Ishikawa (cell line): ENCODE results near the gene ZBTB18.

Experiments used
- CEBPB ChIP-seq: IDR thresholded peaks from 2 replicates; pipeline ENCODE4 v1.6.1; 2012
- CREB1 ChIP-seq: IDR thresholded peaks from 2 replicates; pipeline ENCODE4 v1.6.1; 2012; ENCODE audit warnings: low read depth
- EGR1 ChIP-seq: IDR thresholded peaks from 2 replicates; pipeline ENCODE4 v1.6.1; 2012
- EP300 ChIP-seq: IDR thresholded peaks from 2 replicates; pipeline ENCODE4 v1.6.1; 2012; ENCODE audit warnings: borderline replicate concordance
- NFIC ChIP-seq: IDR thresholded peaks from 2 replicates; pipeline ENCODE4 v1.6.1; 2012
- RAD21 ChIP-seq: IDR thresholded peaks from 2 replicates; pipeline ENCODE4 v1.6.1; 2012; ENCODE audit warnings: low read depth
- TAF1 ChIP-seq: IDR thresholded peaks from 2 replicates; pipeline ENCODE4 v1.6.1; 2012; ENCODE audit warnings: low read depth, mild to moderate bottlenecking
- TCF12 ChIP-seq: IDR thresholded peaks from 2 replicates; pipeline ENCODE4 v1.6.1; 2012; ENCODE audit warnings: low read depth
- ZBTB7A ChIP-seq: IDR thresholded peaks from 2 replicates; pipeline ENCODE4 v1.6.1; 2012; ENCODE audit warnings: low read depth
- TF ChIP-seq, protein P1 (sequence below): IDR thresholded peaks from 2 replicates; pipeline ENCODE4 v1.6.1; 2012; ENCODE audit warnings: low read depth, mild to moderate bottlenecking
- TF ChIP-seq, protein P2 (sequence below): IDR thresholded peaks from 2 replicates; pipeline ENCODE4 v1.6.1; 2012
- TF ChIP-seq, protein P3 (sequence below): IDR thresholded peaks from 2 replicates; pipeline ENCODE4 v1.6.1; 2012

DNA sequence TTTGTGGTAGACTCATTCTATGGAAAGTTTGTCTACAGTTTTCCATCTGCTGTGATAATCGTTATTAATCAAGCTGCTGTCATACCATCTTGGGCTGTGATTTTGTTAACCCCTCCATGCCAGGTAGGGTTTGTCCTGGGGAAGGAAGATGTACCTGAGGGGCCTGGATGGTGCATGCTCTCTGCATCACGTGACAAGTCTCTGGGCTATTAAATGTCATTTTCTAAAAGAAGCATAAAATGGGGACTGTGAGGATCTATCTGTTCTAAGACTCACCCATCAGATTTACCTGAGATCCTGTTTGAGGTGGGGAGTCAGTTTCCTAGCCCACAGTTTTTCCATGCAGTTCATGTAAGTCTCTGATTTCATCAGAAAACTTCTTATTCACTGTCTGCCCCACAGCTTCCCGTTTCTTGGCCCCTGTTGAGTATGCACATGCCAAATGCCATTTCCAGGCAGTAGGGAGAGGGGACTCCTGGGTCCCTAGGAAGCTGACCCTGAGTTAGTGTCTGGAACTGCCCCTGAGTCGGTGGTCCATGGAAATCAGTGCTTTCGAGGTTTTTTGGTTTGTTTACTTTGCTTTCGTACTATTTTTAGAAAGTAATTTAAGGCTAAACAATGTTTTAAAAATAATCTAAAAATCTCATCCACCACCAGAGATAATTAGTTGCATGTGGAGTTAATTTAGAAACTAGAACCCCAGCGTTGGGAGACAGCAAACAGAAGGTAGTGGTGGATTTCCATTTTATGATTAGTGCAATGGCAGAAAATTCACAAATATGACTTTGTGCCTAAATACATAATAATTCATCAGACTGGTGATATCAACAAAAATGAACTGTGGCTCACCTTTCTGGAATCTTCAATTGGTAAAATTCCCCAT, 46.7 kb downstream of the ZBTB18 start:
- TF ChIP-seq, protein P1, sequence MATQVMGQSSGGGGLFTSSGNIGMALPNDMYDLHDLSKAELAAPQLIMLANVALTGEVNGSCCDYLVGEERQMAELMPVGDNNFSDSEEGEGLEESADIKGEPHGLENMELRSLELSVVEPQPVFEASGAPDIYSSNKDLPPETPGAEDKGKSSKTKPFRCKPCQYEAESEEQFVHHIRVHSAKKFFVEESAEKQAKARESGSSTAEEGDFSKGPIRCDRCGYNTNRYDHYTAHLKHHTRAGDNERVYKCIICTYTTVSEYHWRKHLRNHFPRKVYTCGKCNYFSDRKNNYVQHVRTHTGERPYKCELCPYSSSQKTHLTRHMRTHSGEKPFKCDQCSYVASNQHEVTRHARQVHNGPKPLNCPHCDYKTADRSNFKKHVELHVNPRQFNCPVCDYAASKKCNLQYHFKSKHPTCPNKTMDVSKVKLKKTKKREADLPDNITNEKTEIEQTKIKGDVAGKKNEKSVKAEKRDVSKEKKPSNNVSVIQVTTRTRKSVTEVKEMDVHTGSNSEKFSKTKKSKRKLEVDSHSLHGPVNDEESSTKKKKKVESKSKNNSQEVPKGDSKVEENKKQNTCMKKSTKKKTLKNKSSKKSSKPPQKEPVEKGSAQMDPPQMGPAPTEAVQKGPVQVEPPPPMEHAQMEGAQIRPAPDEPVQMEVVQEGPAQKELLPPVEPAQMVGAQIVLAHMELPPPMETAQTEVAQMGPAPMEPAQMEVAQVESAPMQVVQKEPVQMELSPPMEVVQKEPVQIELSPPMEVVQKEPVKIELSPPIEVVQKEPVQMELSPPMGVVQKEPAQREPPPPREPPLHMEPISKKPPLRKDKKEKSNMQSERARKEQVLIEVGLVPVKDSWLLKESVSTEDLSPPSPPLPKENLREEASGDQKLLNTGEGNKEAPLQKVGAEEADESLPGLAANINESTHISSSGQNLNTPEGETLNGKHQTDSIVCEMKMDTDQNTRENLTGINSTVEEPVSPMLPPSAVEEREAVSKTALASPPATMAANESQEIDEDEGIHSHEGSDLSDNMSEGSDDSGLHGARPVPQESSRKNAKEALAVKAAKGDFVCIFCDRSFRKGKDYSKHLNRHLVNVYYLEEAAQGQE = no peak
- TF ChIP-seq, protein P2, sequence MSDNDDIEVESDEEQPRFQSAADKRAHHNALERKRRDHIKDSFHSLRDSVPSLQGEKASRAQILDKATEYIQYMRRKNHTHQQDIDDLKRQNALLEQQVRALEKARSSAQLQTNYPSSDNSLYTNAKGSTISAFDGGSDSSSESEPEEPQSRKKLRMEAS = no peak
- TF ChIP-seq CREB1 = no peak
- TF ChIP-seq TAF1 = no peak
- TF ChIP-seq CEBPB = no peak
- TF ChIP-seq, protein P3, sequence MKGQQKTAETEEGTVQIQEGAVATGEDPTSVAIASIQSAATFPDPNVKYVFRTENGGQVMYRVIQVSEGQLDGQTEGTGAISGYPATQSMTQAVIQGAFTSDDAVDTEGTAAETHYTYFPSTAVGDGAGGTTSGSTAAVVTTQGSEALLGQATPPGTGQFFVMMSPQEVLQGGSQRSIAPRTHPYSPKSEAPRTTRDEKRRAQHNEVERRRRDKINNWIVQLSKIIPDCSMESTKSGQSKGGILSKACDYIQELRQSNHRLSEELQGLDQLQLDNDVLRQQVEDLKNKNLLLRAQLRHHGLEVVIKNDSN = no peak
- TF ChIP-seq EP300 = no peak
- no peak for TF ChIP-seq ZBTB7A
- no peak for TF ChIP-seq NFIC
- TF ChIP-seq RAD21 = no peak
- TF ChIP-seq TCF12 = no peak
- no peak for TF ChIP-seq EGR1
